ENCODE data around the gene S100PBP. TPM values are rescaled to one million over a fixed set of nuclear protein-coding genes. Genes with fewer than 3 reads are reported as not detected.

Gene S100PBP
- total and polyA plus RNA-seq, 9 of the 15 experiments (the other 6 are each of a cell fraction or from before 2014, with no cell fraction given): 22.9 to 60.2 (median 32.9) TPM

DNA sequence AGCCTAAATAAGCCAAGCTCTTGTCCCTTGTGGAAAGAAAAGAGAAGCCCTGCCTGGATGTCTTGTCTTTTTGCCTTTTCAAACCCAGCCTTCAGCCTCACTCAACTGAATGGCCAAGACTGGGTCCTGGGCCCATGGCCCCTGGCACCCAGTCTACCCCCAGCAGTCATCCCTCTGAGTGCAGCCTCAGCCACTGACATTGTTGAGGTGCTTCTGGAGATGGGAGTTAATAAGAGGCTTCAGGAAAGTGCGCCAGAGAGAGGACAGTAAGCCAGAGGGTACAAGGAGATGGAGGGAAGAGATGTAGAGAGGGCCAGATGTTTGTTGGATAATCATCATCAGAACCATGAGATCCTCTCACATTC lies 46.4 kb downstream of the S100PBP start:
- H2AFZ ChIP-seq (ENCODE audit: low read depth, low read length): no peak overlapping the region
- H3K4me3 ChIP-seq: no peak overlapping the region
- H3K4me2 ChIP-seq (ENCODE audit: insufficient read depth, low read length): no peak overlapping the region
- no TSS peak for BruUV-seq (replicated peaks)
- H3K9ac ChIP-seq (ENCODE audit: insufficient read depth in 1 of 2, low read depth in 2 of 2, low read length in 2 of 2): no peak overlapping the region
- no peaks in the 10 kb centered on the region for H3K27me3 ChIP-seq (ENCODE audit: control insufficient read depth in 2 of 2, insufficient read depth in 2 of 2, low read length in 2 of 2)
- no peaks in the 10 kb centered on the region for H3K9me1 ChIP-seq (ENCODE audit: control insufficient read depth, insufficient read depth, low read length)
- WGBS (ENCODE audit: insufficient coverage, low coverage, missing lambda C conversion rate): 67% methylated on average over 1 of the region's 1 CpG
- H3K27ac ChIP-seq (ENCODE audit: extremely low read depth, low read depth, low read length): no peak overlapping the region
- H3K4me1 ChIP-seq (replicated peaks in 1 of 2; ENCODE audit: control insufficient read depth in 2 of 2, insufficient read depth in 2 of 2, low read length in 2 of 2): peaks cover 0 to 3% of the 10 kb centered on the region in 2 experiments; a peak in 1 of 5 replicates
- intact Hi-C loops (cut with micrococcal nuclease) (no loop called here), in situ Hi-C loops (cut with MboI) (no loop called here)
- DNase-seq (ENCODE audit: extremely low read depth in 1 of 4, low spot score in 3 of 4) (no peak), ATAC-seq (no peak), FAIRE-seq (no peak)
- TF ChIP-seq POLR2AphosphoS2 (IDR thresholded peaks at IDR 0.05; ENCODE audit: low read length) (no peak), ZNF583 (CRISPR knock-in tag; IDR thresholded peaks at IDR 0.05) (no peak), CBFB (CRISPR knock-in tag; IDR thresholded peaks at IDR 0.05) (no peak), ARHGAP35 (IDR thresholded peaks at IDR 0.05; ENCODE audit: partially characterized antibody) (no peak)
- TF ChIP-seq, protein P1, sequence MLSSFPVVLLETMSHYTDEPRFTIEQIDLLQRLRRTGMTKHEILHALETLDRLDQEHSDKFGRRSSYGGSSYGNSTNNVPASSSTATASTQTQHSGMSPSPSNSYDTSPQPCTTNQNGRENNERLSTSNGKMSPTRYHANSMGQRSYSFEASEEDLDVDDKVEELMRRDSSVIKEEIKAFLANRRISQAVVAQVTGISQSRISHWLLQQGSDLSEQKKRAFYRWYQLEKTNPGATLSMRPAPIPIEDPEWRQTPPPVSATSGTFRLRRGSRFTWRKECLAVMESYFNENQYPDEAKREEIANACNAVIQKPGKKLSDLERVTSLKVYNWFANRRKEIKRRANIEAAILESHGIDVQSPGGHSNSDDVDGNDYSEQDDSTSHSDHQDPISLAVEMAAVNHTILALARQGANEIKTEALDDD (IDR thresholded peaks at IDR 0.05): no peak
- TF ChIP-seq, protein P2, sequence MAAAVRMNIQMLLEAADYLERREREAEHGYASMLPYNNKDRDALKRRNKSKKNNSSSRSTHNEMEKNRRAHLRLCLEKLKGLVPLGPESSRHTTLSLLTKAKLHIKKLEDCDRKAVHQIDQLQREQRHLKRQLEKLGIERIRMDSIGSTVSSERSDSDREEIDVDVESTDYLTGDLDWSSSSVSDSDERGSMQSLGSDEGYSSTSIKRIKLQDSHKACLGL (CRISPR knock-in tag; IDR thresholded peaks at IDR 0.05; ENCODE audit: borderline replicate concordance, poor library complexity, severe bottlenecking): no peak
- no peaks in the 10 kb centered on the region for H3K79me2 ChIP-seq (ENCODE audit: control insufficient read depth, insufficient read depth, low read length)
- no peaks in the 10 kb centered on the region for H3K9me3 ChIP-seq (replicated peaks; ENCODE audit: control insufficient read depth, insufficient read depth, low read depth, low read length)
- ChIA-PET CTCF (ENCODE audit: low intra/inter-chr PET ratio) (no interaction called here), POLR2A (interaction anchor here (1.3 to 1.6 kb wide), 2 partner anchors 14 to 88 kb away, joined by 5 to 7 read pairs; no protein-coding TSS in a partner anchor)
- H3K36me3 ChIP-seq (ENCODE audit: control insufficient read depth, insufficient read depth, low read length): peaks cover 32% of the 10 kb centered on the region; the same call in 2 of the 3 replicates
- no peaks in the 10 kb centered on the region for H4K20me1 ChIP-seq (replicated peaks; ENCODE audit: control insufficient read depth, insufficient read depth, low read length)

All from K562 (cell line).